A673 (cell line): ENCODE measurements around the gene UBXN6.

Experiments used
- EZH2 ChIP-seq: fragments of 200-600 bp; sonication (generic); IDR thresholded peaks from 2 replicates; pipeline ENCODE4 v1.6.1; 2017; ENCODE audit warnings: borderline replicate concordance, low read depth, mild to moderate bottlenecking, mixed read lengths, antibody characterized with exemption, low read length; ENCODE audit not compliant: poor library complexity, severe bottlenecking
- TF ChIP-seq, protein P1 (sequence below): fragments of 300-800, 200-600 bp; sonication (generic); conservative IDR thresholded peaks from 2 replicates; pipeline ENCODE4 v1.5.1; 2017; ENCODE audit warnings: low read depth, mild to moderate bottlenecking, antibody characterized with exemption, low read length, moderate library complexity, mixed read lengths

DNA sequence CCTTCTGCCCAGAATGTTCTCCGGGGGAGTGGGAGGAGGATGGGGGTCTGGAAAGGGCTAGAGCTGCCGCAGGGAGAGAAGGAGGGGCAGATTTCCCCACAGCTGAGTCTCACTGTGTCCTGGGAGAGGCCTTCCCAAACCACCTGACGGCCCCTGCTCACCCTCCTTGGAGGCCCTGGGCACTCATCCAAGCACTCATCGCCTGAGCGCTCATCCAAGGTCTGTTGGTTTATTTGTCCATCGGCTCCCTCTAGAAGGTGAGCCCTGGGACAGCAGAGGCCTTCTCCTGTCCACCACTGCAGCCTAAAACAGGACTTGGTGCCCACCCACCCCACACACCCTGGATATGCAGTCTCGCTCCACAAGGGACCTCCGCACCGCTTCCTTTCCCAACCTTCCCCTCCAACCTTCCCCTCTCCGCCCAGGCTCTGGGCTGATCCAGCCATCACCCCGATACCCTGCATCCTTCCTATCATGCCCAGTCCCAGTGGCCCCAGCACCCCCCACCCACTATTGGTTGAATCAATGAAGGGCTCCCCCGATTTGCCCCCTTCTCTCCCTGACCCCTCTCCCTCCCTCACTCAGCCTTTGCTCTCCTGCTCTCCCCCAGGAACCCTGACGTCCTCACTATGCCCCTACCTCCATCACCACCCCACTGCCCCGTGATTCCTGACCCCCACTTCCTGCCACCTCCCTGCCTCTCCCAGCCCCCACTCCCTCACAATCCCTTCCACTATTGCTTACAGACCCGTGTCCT lies 1.7 kb downstream of the UBXN6 start:
- TF ChIP-seq, protein P1, sequence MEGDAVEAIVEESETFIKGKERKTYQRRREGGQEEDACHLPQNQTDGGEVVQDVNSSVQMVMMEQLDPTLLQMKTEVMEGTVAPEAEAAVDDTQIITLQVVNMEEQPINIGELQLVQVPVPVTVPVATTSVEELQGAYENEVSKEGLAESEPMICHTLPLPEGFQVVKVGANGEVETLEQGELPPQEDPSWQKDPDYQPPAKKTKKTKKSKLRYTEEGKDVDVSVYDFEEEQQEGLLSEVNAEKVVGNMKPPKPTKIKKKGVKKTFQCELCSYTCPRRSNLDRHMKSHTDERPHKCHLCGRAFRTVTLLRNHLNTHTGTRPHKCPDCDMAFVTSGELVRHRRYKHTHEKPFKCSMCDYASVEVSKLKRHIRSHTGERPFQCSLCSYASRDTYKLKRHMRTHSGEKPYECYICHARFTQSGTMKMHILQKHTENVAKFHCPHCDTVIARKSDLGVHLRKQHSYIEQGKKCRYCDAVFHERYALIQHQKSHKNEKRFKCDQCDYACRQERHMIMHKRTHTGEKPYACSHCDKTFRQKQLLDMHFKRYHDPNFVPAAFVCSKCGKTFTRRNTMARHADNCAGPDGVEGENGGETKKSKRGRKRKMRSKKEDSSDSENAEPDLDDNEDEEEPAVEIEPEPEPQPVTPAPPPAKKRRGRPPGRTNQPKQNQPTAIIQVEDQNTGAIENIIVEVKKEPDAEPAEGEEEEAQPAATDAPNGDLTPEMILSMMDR = no peak
- no peak for TF ChIP-seq EZH2
